Activated CD8-positive, alpha-beta memory T cell treated with anti-CD3 and anti-CD28 coated beads, Interleukin-2, amount 50 U/mL, for 1 hour (primary cell): ENCODE measurements around the gene SPDYE11.
"Not testable (repeated sequence)": the region's sequence is repeated elsewhere in the genome, so short reads cannot be mapped to it uniquely, and the experiment has no call there.

Experiments used
- DNase-seq: peaks from one replicate; pipeline ENCODE4 v3.0.0-alpha.2; 2020; ENCODE audit errors: extremely low read depth

SPDYE11 gene, protein sequence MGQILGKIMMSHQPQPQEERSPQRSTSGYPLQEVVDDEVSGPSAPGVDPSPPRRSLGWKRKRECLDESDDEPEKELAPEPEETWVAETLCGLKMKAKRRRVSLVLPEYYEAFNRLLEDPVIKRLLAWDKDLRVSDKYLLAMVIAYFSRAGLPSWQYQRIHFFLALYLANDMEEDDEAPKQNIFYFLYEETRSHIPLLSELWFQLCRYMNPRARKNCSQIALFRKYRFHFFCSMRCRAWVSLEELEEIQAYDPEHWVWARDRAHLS

DNA sequence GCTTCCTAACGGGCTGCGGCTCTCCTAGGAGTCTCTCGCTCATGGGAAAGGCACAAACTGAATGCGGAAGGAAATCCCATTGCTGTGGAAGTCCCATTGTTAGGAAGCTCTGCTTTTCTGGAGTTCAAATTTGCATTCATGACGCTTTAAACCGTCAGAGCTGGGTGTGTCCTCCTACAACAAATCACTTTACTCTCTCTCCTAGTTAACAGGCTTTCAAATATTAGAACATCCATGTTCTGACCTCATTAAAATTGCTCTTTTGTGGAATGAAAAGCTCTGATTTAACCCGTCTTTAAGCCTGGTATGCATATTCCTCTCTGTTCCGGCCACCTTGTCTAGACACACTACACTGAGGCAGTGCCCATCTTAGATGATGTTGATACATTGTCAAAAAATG is at the start of gene SPDYE11:
Gene SPDYE11 (minus strand): TSS at position 101 of the 400 bp plus-strand sequence. CDS start 1,800 bp downstream, outside the sequence.
- not testable (repeated sequence) for DNase-seq

DNA sequence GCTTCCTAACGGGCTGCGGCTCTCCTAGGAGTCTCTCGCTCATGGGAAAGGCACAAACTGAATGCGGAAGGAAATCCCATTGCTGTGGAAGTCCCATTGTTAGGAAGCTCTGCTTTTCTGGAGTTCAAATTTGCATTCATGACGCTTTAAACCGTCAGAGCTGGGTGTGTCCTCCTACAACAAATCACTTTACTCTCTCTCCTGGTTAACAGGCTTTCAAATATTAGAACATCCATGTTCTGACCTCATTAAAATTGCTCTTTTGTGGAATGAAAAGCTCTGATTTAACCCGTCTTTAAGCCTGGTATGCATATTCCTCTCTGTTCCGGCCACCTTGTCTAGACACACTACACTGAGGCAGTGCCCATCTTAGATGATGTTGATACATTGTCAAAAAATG is 28.2 kb upstream of the SPDYE11 start, which contains the start of gene SPDYE9:
Gene SPDYE9 (minus strand): TSS at position 101 of the 400 bp plus-strand sequence. CDS start 1,800 bp downstream, outside the sequence.
- not testable (repeated sequence) for DNase-seq

DNA sequence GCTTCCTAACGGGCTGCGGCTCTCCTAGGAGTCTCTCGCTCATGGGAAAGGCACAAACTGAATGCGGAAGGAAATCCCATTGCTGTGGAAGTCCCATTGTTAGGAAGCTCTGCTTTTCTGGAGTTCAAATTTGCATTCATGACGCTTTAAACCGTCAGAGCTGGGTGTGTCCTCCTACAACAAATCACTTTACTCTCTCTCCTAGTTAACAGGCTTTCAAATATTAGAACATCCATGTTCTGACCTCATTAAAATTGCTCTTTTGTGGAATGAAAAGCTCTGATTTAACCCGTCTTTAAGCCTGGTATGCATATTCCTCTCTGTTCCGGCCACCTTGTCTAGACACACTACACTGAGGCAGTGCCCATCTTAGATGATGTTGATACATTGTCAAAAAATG is 28.0 kb downstream of the SPDYE11 start, which contains the start of gene SPDYE8:
Gene SPDYE8 (minus strand): TSS at position 101 of the 400 bp plus-strand sequence. CDS start 1,800 bp downstream, outside the sequence.
- not testable (repeated sequence) for DNase-seq

DNA sequence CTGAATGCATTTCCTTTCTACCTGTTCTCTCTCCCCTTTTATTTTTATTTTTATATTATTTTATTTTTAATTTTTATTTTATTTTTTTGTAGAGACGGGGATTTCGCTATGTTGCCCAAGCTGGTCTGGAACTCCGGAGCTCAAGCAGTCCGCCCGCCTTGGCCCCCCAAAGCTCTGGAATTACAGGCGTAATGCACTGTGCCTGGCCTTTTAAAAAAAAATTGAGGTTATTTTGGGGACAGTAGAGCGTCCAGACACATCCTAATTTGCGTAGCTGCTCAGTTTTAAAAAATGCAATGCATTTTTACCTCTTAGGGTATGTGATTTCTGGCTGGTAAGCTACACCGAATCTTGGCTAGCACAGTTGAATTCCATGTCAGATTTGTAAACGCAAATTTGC is 51.2 kb downstream of the SPDYE11 start:
- DNase-seq = not testable (repeated sequence)

DNA sequence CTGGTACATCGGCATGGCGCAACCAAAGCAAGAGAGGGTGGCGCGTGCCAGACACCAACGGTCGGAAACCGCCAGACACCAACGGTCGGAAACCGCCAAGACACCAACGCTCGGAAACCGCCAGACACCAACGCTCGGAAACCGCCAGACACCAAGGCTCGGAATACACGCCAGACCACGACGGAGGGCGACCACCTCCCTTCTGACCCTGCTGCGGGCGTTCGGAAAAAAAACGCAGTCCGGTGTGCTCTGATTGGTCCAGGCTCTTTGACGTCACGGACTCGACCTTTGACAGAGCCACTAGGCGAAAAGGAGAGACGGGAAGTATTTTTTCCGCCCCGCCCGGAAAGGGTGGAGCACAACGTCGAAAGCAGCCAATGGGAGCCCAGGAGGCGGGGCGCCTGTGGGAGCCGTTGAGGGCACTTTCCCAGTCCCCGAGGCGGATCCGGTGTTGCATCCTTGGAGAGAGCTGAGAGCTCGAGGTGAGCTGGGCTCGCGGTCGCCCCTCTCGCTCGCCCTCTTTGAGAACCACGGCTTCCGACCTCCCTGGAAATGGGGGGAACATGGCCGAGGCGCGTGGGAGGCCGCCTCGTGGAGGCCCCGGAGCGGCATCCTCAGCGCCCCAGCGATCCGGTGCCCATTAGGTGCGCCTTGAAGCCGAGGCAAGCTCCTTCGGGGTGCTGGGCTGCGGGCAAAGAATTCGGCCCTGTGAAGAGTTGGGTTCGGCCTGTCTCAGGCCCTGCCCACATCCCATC is 51.8 kb downstream of the SPDYE11 start:
- peak; percentile 80 for DNase-seq

DNA sequence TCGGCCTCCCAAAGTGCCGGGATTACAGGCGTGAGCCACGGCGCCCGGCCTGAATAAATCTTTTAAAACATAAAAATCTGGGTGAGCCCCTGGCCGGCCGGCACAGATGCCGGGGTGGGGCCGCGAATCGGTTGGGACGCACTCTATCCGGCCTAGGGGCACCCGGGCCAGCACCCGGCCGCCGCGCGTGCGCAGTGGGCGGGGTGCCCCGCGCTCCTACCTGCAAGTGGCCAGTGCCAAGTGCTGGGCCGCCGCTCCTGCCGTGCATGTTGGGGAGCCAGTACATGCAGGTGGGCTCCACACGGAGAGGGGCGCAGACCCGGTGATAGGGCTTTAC is 52.4 kb downstream of the SPDYE11 start:
- DNase-seq = peak; percentile 3

DNA sequence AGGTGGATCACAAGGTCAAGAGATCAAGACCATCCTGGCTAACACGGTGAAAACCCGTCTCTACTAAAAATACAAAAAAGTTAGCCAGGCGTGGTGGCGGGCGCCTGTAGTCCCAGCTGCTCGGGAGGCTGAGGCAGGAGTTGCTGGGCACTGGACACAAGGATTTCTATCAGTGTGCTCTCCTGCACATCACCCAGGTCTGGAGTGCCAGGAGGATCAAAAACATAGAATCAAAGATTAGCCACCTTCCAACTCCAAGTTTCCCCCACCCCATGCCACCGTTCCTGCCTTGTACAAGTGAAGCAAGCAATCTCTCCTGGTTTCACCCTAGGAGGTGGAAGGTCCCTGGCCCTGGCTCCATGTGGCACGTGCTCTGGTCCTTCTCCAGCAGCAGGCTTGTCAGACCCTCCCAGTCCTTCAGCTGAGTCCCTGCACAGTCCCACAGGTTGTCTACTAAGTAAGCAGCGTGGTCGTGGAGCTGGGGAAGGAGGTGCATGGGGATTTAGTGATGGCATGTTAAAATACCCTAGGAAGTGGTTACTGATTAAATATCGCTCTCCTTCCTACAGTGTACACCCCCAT is 59.7 kb downstream of the SPDYE11 start:
- not testable (repeated sequence) for DNase-seq
